Measurements from ENCODE around the gene SGSH.

Gene SGSH

GRCh38 chr17:80177986-80178595 lies 42.0 kb downstream of the SGSH start:
- no peak overlapping the region for H3K4me3 Mint-ChIP-seq
- no peak for ATAC-seq
- H3K36me3 Mint-ChIP-seq = no peaks in the 10 kb centered on the region
- H3K4me1 Mint-ChIP-seq = no peaks in the 10 kb centered on the region
- H3K27ac Mint-ChIP-seq = no peak overlapping the region
- H3K9me3 Mint-ChIP-seq = no peaks in the 10 kb centered on the region
- peaks cover 67% of the 10 kb centered on the region for H3K27me3 Mint-ChIP-seq

- H3K4me3 Mint-ChIP-seq = no peak overlapping the region
- H3K36me3 Mint-ChIP-seq = no peaks in the 10 kb centered on the region
- H3K4me1 Mint-ChIP-seq = no peaks in the 10 kb centered on the region
- no peak for ATAC-seq
- no peaks in the 10 kb centered on the region for H3K9me3 Mint-ChIP-seq
- H3K27me3 Mint-ChIP-seq = peaks cover 64% of the 10 kb centered on the region
- H3K27ac Mint-ChIP-seq = no peak overlapping the region
Observed at GRCh38 chr17:80176757-80177156, 43.4 kb downstream of the SGSH start.

- Mint-ChIP-seq H3K36me3 (no peaks in the 10 kb centered on the region), H3K9me3 (peaks cover 2% of the 10 kb centered on the region), H3K27me3 (peaks cover 60% of the 10 kb centered on the region), H3K4me3 (no peak overlapping the region), H3K27ac (no peak overlapping the region), H3K4me1 (no peaks in the 10 kb centered on the region)
- ATAC-seq = no peak
Observed at GRCh38 chr17:80173916-80174315, 46.2 kb downstream of the SGSH start.

- H3K9me3 Mint-ChIP-seq = peaks cover 4% of the 10 kb centered on the region
- no peaks in the 10 kb centered on the region for H3K4me1 Mint-ChIP-seq
- no peaks in the 10 kb centered on the region for H3K36me3 Mint-ChIP-seq
- H3K4me3 Mint-ChIP-seq = no peak overlapping the region
- no peak for ATAC-seq
- H3K27ac Mint-ChIP-seq = no peak overlapping the region
- peaks cover 60% of the 10 kb centered on the region for H3K27me3 Mint-ChIP-seq
Observed at GRCh38 chr17:80173126-80173525, 47.0 kb downstream of the SGSH start.

- no peaks in the 10 kb centered on the region for H3K36me3 Mint-ChIP-seq
- H3K4me3 Mint-ChIP-seq = no peak overlapping the region
- H3K4me1 Mint-ChIP-seq = no peaks in the 10 kb centered on the region
- ATAC-seq = no peak
- H3K27me3 Mint-ChIP-seq = peaks cover 57% of the 10 kb centered on the region
- no peak overlapping the region for H3K27ac Mint-ChIP-seq
- peaks cover 4% of the 10 kb centered on the region for H3K9me3 Mint-ChIP-seq
Observed at GRCh38 chr17:80171681-80172080, 48.5 kb downstream of the SGSH start.

GRCh38 chr17:80169784-80170500 lies 50.2 kb downstream of the SGSH start, which contains the start of gene CARD14:
Gene CARD14 (plus strand): TSS chr17:80170030. CDS start chr17:80181439, 11,409 bp downstream.
- peaks cover 48% of the 10 kb centered on the region for H3K27me3 Mint-ChIP-seq
- no peak within 1 kb of the TSS for H3K4me3 Mint-ChIP-seq
- H3K4me1 Mint-ChIP-seq = no peaks in the 10 kb centered on the region
- peaks cover 4% of the 10 kb centered on the region for H3K9me3 Mint-ChIP-seq
- H3K36me3 Mint-ChIP-seq = no peaks in the 10 kb centered on the region
- ATAC-seq = no peak
- no peak within 1 kb of the TSS for H3K27ac Mint-ChIP-seq

- H3K27ac Mint-ChIP-seq = no peak overlapping the region
- H3K36me3 Mint-ChIP-seq = no peaks in the 10 kb centered on the region
- H3K9me3 Mint-ChIP-seq = peaks cover 4% of the 10 kb centered on the region
- H3K4me3 Mint-ChIP-seq = no peak overlapping the region
- H3K27me3 Mint-ChIP-seq = peaks cover 47% of the 10 kb centered on the region
- ATAC-seq = no peak
- no peaks in the 10 kb centered on the region for H3K4me1 Mint-ChIP-seq
Observed at GRCh38 chr17:80169107-80169506, 51.0 kb downstream of the SGSH start.

GRCh38 chr17:80168371-80168770 lies 51.8 kb downstream of the SGSH start:
- no peak overlapping the region for H3K4me3 Mint-ChIP-seq
- ATAC-seq = no peak
- peaks cover 4% of the 10 kb centered on the region for H3K9me3 Mint-ChIP-seq
- peaks cover 51% of the 10 kb centered on the region for H3K27me3 Mint-ChIP-seq
- no peaks in the 10 kb centered on the region for H3K36me3 Mint-ChIP-seq
- no peak overlapping the region for H3K27ac Mint-ChIP-seq
- H3K4me1 Mint-ChIP-seq = no peaks in the 10 kb centered on the region

GRCh38 chr17:80166446-80166845 lies 53.7 kb downstream of the SGSH start:
- no peak overlapping the region for H3K4me3 Mint-ChIP-seq
- no peaks in the 10 kb centered on the region for H3K36me3 Mint-ChIP-seq
- H3K27me3 Mint-ChIP-seq = peaks cover 53% of the 10 kb centered on the region
- no peak overlapping the region for H3K27ac Mint-ChIP-seq
- no peaks in the 10 kb centered on the region for H3K4me1 Mint-ChIP-seq
- H3K9me3 Mint-ChIP-seq = peaks cover 4% of the 10 kb centered on the region
- ATAC-seq = no peak

GRCh38 chr17:80164185-80164584 lies 55.9 kb downstream of the SGSH start:
- H3K27me3 Mint-ChIP-seq = peaks cover 66% of the 10 kb centered on the region
- H3K27ac Mint-ChIP-seq = no peak overlapping the region
- H3K4me1 Mint-ChIP-seq = no peaks in the 10 kb centered on the region
- H3K9me3 Mint-ChIP-seq = peaks cover 4% of the 10 kb centered on the region
- ATAC-seq = no peak
- H3K4me3 Mint-ChIP-seq = no peak overlapping the region
- peaks cover 5% of the 10 kb centered on the region for H3K36me3 Mint-ChIP-seq

GRCh38 chr17:80163336-80163735 lies 56.8 kb downstream of the SGSH start:
- ATAC-seq = no peak
- Mint-ChIP-seq H3K4me3 (no peak overlapping the region), H3K27me3 (peaks cover 59% of the 10 kb centered on the region), H3K27ac (no peak overlapping the region), H3K36me3 (peaks cover 5% of the 10 kb centered on the region), H3K4me1 (no peaks in the 10 kb centered on the region), H3K9me3 (no peaks in the 10 kb centered on the region)

- peak; percentile 12 for ATAC-seq
- Mint-ChIP-seq H3K4me1 (no peaks in the 10 kb centered on the region), H3K36me3 (peaks cover 9% of the 10 kb centered on the region), H3K9me3 (peaks cover 5% of the 10 kb centered on the region), H3K27ac (no peak overlapping the region), H3K27me3 (peaks cover 44% of the 10 kb centered on the region), H3K4me3 (no peak overlapping the region)
Observed at GRCh38 chr17:80160536-80160935, 59.6 kb downstream of the SGSH start.
